Gastrocnemius medialis (tissue), 4 donors: ENCODE results near the gene SHPK. TPM values are rescaled to one million over a fixed set of nuclear protein-coding genes. Genes with fewer than 3 reads are reported as not detected.

ENCODE experiments used
- ATAC-seq, 2 donors: fragments of 150-250 bp; one replicate each; pipeline ENCODE4 v1.9.1; 2016
- DNase-seq, 2 donors: peaks; one replicate each; pipeline ENCODE4 v3.0.0-alpha.2; 2019
- H3K27ac ChIP-seq, 4 donors: fragments of 200-600 bp; sonication (generic); 1 replicate in 1 of 4; 2 replicates in 3 of 4; pipeline ENCODE4 v1.5.1; 2016 to 2018; ENCODE audit warnings: mild to moderate bottlenecking in 2 of 4, moderate library complexity in 1 of 4
- H3K27me3 ChIP-seq, 3 donors: fragments of 200-600 bp; sonication (generic) in 2 of 3; 1 replicate in 1 of 3; 2 replicates in 2 of 3; pipeline versions ENCODE4 v1.5.1 to v1.6.0; 2016 to 2019; ENCODE audit warnings: mild to moderate bottlenecking in 1 of 3, moderate library complexity in 1 of 3
- H3K36me3 ChIP-seq, 2 donors: fragments of 200-600 bp; sonication (generic) in 1 of 2; one replicate each; pipeline ENCODE4 v1.5.1; 2017 to 2018
- H3K4me1 ChIP-seq, 2 donors: fragments of 200-600 bp; sonication (generic) in 1 of 2; one replicate each; pipeline ENCODE4 v1.5.1; 2016 to 2017; ENCODE audit warnings: mild to moderate bottlenecking in 2 of 2
- H3K4me3 ChIP-seq, 4 donors: fragments of 200-600 bp; sonication (generic) in 3 of 4; 1 replicate in 1 of 4; 2 replicates in 3 of 4; pipeline ENCODE4 v1.5.1; 2016 to 2019; ENCODE audit warnings: mild to moderate bottlenecking in 2 of 4
- H3K9me3 ChIP-seq, 3 donors: fragments of 200-600 bp; sonication (generic) in 2 of 3; 1 replicate in 1 of 3; 2 replicates in 2 of 3; pipeline ENCODE4 v1.5.1; 2016 to 2019
- CTCF ChIP-seq, 5 experiments: fragments of 450-650 bp in 3 of 5; fragments of 200-600 bp in 2 of 5; sonication (generic) in 2 of 5; IDR thresholded peaks in 4 of 5; conservative IDR thresholded peaks in 1 of 5; 1 replicate in 4 of 5; 2 replicates in 1 of 5; pipeline ENCODE4 v1.5.1; 2016 to 2019; ENCODE audit warnings: antibody characterized with exemption in 5 of 5, mild to moderate bottlenecking in 3 of 5, moderate library complexity in 3 of 5
- POLR2A ChIP-seq, 2 donors: fragments of 450-650 bp; IDR thresholded peaks; one replicate each; pipeline ENCODE4 v1.6.1; 2017; ENCODE audit warnings: antibody characterized with exemption in 2 of 2, mild to moderate bottlenecking in 2 of 2, moderate library complexity in 2 of 2
- in situ Hi-C, 4 donors: fragments of 200-750 bp; cut with MboI; loops; one replicate each; pipeline versions ENCODE4 v1.15.0 to v1.8.0; 2017; ENCODE audit warnings: low sequenced_read_pairs in 4 of 4
- intact Hi-C: fragments of 100-400 bp; cut with DNase I; formaldehyde crosslinking; loops from one replicate; pipeline ENCODE4 v1.15.1; 2023; ENCODE audit warnings: low total_unique reads
- total RNA-seq, 4 donors: library from RNA; depleted of rRNA; stranded (reverse); fragments of >200 nt; gene quantifications; one replicate each; pipeline versions ENCODE4 v1.1.0 to v1.2.3, GENCODE V29; 2016

The SHPK gene
- total RNA-seq, 4 donors from 2014 or later: 4.1 to 4.7 (median 4.4) TPM

- Histone ChIP-seq H3K27me3 (no peaks in the 10 kb centered on the region), H3K27ac (peak overlapping the region in 1 of 4 donors; percentile 58), H3K36me3 (peaks cover 0 to 25% of the 10 kb centered on the region in 2 donors), H3K9me3 (no peaks in the 10 kb centered on the region), H3K4me3 (no peak overlapping the region), H3K4me1 (peaks cover 19 to 29% of the 10 kb centered on the region in 2 donors)
- DNase-seq: no peak
- intact Hi-C loops: loop anchor here (10.0 kb wide), 2 partner anchors 117 to 1853 kb away; partner anchors contain the start of genes DERL2 and MIS12
- in situ Hi-C loops: no loop called here
- ATAC-seq: no peak
- TF ChIP-seq POLR2A (IDR thresholded peaks at IDR 0.05) (no peak), CTCF (IDR thresholded peaks at IDR 0.05 in 4 of 5, conservative IDR thresholded peaks at IDR 0.05 in 1 of 5) (no peak)
Measured at GRCh38 chr17:3632287-3632686, 3.8 kb downstream of the SHPK start.

GRCh38 chr17:3630781-3631180 is 5.3 kb downstream of the SHPK start:
- in situ Hi-C loops (no loop called here), intact Hi-C loops (loop anchor here (10.0 kb wide), 2 partner anchors 116 to 1854 kb away; partner anchors contain the start of genes DERL2 and MIS12)
- peaks cover 18 to 23% of the 10 kb centered on the region in 2 donors for H3K4me1 ChIP-seq
- no peaks in the 10 kb centered on the region for H3K9me3 ChIP-seq
- peaks cover 0 to 32% of the 10 kb centered on the region in 2 donors for H3K36me3 ChIP-seq
- H3K27me3 ChIP-seq: no peaks in the 10 kb centered on the region
- no peak overlapping the region for H3K4me3 ChIP-seq
- no peak for ATAC-seq
- DNase-seq: no peak
- H3K27ac ChIP-seq: peak overlapping the region in 1 of 4 donors; percentile 22
- no peak for TF ChIP-seq CTCF (IDR thresholded peaks at IDR 0.05 in 4 of 5, conservative IDR thresholded peaks at IDR 0.05 in 1 of 5)
- no peak for TF ChIP-seq POLR2A (IDR thresholded peaks at IDR 0.05)

GRCh38 chr17:3627769-3628167 is 8.3 kb downstream of the SHPK start:
- Histone ChIP-seq H3K36me3 (peaks cover 0 to 60% of the 10 kb centered on the region in 2 donors), H3K27me3 (no peaks in the 10 kb centered on the region), H3K4me1 (peaks cover 0 to 9% of the 10 kb centered on the region in 2 donors), H3K27ac (peak overlapping the region in 2 of 4 donors; percentile 6 to 50), H3K9me3 (no peaks in the 10 kb centered on the region), H3K4me3 (no peak overlapping the region)
- DNase-seq (no peak), ATAC-seq (no peak)
- intact Hi-C loops (no loop called here), in situ Hi-C loops (no loop called here)
- TF ChIP-seq CTCF (IDR thresholded peaks at IDR 0.05 in 4 of 5, conservative IDR thresholded peaks at IDR 0.05 in 1 of 5) (no peak), POLR2A (IDR thresholded peaks at IDR 0.05) (no peak)

- peaks cover 0 to 9% of the 10 kb centered on the region in 2 donors for H3K4me1 ChIP-seq
- H3K27me3 ChIP-seq: no peaks in the 10 kb centered on the region
- in situ Hi-C loops (no loop called here), intact Hi-C loops (no loop called here)
- no peak for TF ChIP-seq CTCF (IDR thresholded peaks at IDR 0.05 in 4 of 5, conservative IDR thresholded peaks at IDR 0.05 in 1 of 5)
- no peak for TF ChIP-seq POLR2A (IDR thresholded peaks at IDR 0.05)
- H3K36me3 ChIP-seq: peaks cover 0 to 65% of the 10 kb centered on the region in 2 donors
- no peak for ATAC-seq
- H3K9me3 ChIP-seq: no peaks in the 10 kb centered on the region
- H3K4me3 ChIP-seq: no peak overlapping the region
- peak overlapping the region; percentile 5 to 50 (median 10) for H3K27ac ChIP-seq
- DNase-seq: no peak
Measured at GRCh38 chr17:3626831-3627768, 8.9 kb downstream of the SHPK start.
